ENCODE measurements around the gene AJUBA. TPM values are rescaled to one million over a fixed set of nuclear protein-coding genes. Genes with fewer than 3 reads are reported as not detected.
"Not testable (repeated sequence)": the region's sequence is repeated elsewhere in the genome, so short reads cannot be mapped to it uniquely, and the experiment has no call there.

AJUBA gene
- polyA plus RNA-seq, 2 donors: 16.5 to 19.7 TPM

GRCh38 chr14:23006544-23007419, 24.4 kb upstream of the AJUBA start:
- H3K4me1 ChIP-seq (ENCODE audit: control insufficient read depth in 2 of 2, insufficient read depth in 2 of 2, low read length in 1 of 2): no peaks in the 10 kb centered on the region
- H3K27me3 ChIP-seq (ENCODE audit: control insufficient read depth in 1 of 2, insufficient read depth in 2 of 2, low read length in 2 of 2): no peaks in the 10 kb centered on the region
- 1% methylated on average over 62 of the region's 62 CpGs for WGBS, 2 donors
- peak overlapping the region; percentile 66 to 84 for H3K4me3 ChIP-seq (ENCODE audit: low read depth in 1 of 2, low read length in 2 of 2)
- H3K36me3 ChIP-seq (ENCODE audit: control insufficient read depth in 2 of 2, insufficient read depth in 2 of 2, low read length in 1 of 2): no peaks in the 10 kb centered on the region
- H3K9me3 ChIP-seq (ENCODE audit: control insufficient read depth in 2 of 2, insufficient read depth in 1 of 2, low read depth in 1 of 2, low read length in 1 of 2): no peaks in the 10 kb centered on the region
- peak overlapping the region; percentile 93 to 99 for H3K27ac ChIP-seq (ENCODE audit: low read depth in 2 of 2, low read length in 1 of 2)

GRCh38 chr14:23006188-23006534, 23.8 kb upstream of the AJUBA start:
- Histone ChIP-seq H3K4me3 (ENCODE audit: low read depth in 1 of 2, low read length in 2 of 2) (peak overlapping the region in 1 of 2 donors; percentile 84), H3K27me3 (ENCODE audit: control insufficient read depth in 1 of 2, insufficient read depth in 2 of 2, low read length in 2 of 2) (no peaks in the 10 kb centered on the region), H3K36me3 (ENCODE audit: control insufficient read depth in 2 of 2, insufficient read depth in 2 of 2, low read length in 1 of 2) (no peaks in the 10 kb centered on the region), H3K27ac (ENCODE audit: low read depth in 2 of 2, low read length in 1 of 2) (peak overlapping the region; percentile 93 to 99), H3K9me3 (ENCODE audit: control insufficient read depth in 2 of 2, insufficient read depth in 1 of 2, low read depth in 1 of 2, low read length in 1 of 2) (no peaks in the 10 kb centered on the region), H3K4me1 (ENCODE audit: control insufficient read depth in 2 of 2, insufficient read depth in 2 of 2, low read length in 1 of 2) (no peaks in the 10 kb centered on the region)
- 40 to 51% methylated on average over 5 of the region's 5 CpGs for WGBS, 2 donors

DNA sequence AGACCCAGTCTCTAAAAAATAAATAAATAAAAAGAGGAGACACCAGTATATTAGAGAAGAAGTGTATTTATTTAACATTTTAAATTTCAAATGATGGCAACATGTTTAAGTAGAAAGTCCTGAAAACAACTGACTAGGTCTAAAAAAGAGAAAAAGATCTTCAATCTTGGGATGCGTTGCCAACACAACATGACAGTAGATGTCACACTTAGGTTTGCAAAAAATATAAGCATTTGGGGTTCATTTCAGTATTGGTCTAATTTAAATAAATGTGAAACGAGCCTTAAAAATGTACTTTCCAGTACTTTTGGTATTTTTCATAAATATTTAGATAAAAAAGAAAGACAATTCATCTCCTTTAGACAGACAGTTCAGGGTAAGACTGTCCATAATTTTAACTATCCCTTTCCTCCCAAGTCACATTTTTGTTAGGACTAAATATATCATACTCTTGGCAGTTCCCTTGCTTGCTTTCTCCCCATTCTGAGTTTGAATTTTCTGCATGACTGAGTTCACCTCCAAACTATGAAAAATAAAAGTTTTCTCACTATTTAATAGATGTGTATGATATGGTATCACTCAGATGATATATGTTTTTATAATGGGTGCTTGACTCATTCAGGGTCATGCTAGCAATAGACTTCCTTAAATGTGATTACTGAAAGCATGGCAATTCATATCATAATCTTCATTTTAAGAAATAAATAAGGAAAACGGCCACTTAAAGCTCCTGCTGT, 23.3 kb upstream of the AJUBA start:
- Histone ChIP-seq H3K4me1 (ENCODE audit: control insufficient read depth in 2 of 2, insufficient read depth in 2 of 2, low read length in 1 of 2) (no peaks in the 10 kb centered on the region), H3K27me3 (ENCODE audit: control insufficient read depth in 1 of 2, insufficient read depth in 2 of 2, low read length in 2 of 2) (no peaks in the 10 kb centered on the region), H3K9me3 (ENCODE audit: control insufficient read depth in 2 of 2, insufficient read depth in 1 of 2, low read depth in 1 of 2, low read length in 1 of 2) (no peaks in the 10 kb centered on the region), H3K36me3 (ENCODE audit: control insufficient read depth in 2 of 2, insufficient read depth in 2 of 2, low read length in 1 of 2) (no peaks in the 10 kb centered on the region), H3K4me3 (ENCODE audit: low read depth in 1 of 2, low read length in 2 of 2) (peak overlapping the region in 1 of 2 donors; percentile 84), H3K27ac (ENCODE audit: low read depth in 2 of 2, low read length in 1 of 2) (no peak overlapping the region)
- WGBS, 2 donors: 71 to 72% methylated on average over 3 of the region's 3 CpGs

DNA sequence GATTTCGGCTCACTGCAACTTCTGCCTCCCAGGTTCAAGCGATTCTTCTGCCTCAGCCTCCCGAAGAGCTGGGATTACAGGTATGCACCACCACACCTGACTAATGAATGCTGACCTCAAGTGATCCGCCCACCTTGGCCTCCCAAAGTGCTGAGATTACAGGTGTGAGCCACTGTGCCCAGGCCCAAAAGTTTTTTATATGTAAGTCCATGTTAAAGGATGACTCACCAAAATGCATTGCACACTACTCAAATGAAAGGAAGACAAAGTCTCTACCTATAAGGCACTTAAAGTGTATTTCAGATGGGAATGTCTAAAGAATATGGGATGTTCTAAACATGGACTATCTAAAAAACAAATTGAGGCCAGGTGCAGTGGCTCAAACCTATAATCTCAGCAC, 21.9 kb upstream of the AJUBA start:
- not testable (repeated sequence) for H3K4me3 ChIP-seq (ENCODE audit: low read depth in 1 of 2, low read length in 2 of 2); H3K27me3 ChIP-seq (ENCODE audit: control insufficient read depth in 1 of 2, insufficient read depth in 2 of 2, low read length in 2 of 2); H3K27ac ChIP-seq (ENCODE audit: low read depth in 2 of 2, low read length in 1 of 2); H3K9me3 ChIP-seq (ENCODE audit: control insufficient read depth in 2 of 2, insufficient read depth in 1 of 2, low read depth in 1 of 2, low read length in 1 of 2); H3K4me1 ChIP-seq (ENCODE audit: control insufficient read depth in 2 of 2, insufficient read depth in 2 of 2, low read length in 1 of 2); H3K36me3 ChIP-seq (ENCODE audit: control insufficient read depth in 2 of 2, insufficient read depth in 2 of 2, low read length in 1 of 2)
- WGBS, 2 donors: 95 to 98% methylated on average over 4 of the region's 4 CpGs

DNA sequence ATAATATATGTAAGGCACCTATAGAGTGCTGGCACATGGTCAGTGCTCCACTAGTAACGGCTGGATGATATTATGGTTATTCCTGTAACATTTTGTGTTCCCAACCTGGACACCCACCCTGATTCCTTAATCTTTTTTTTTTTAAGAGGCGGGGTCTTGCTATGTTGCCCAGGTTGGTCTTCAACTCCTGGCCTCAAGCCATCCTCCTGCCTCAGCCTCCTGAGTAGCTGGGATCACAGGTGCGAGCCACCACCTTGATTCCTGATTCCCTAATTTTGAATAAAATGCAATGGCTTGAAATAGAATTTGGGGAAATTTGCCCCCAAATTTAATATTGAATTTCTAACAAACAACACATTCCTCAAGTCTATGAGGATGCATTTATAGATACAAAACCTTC, 20.2 kb upstream of the AJUBA start:
- Histone ChIP-seq H3K36me3 (ENCODE audit: control insufficient read depth in 2 of 2, insufficient read depth in 2 of 2, low read length in 1 of 2) (no peaks in the 10 kb centered on the region), H3K4me3 (ENCODE audit: low read depth in 1 of 2, low read length in 2 of 2) (no peak overlapping the region), H3K27ac (ENCODE audit: low read depth in 2 of 2, low read length in 1 of 2) (no peak overlapping the region), H3K27me3 (ENCODE audit: control insufficient read depth in 1 of 2, insufficient read depth in 2 of 2, low read length in 2 of 2) (no peaks in the 10 kb centered on the region), H3K4me1 (ENCODE audit: control insufficient read depth in 2 of 2, insufficient read depth in 2 of 2, low read length in 1 of 2) (no peaks in the 10 kb centered on the region), H3K9me3 (ENCODE audit: control insufficient read depth in 2 of 2, insufficient read depth in 1 of 2, low read depth in 1 of 2, low read length in 1 of 2) (no peaks in the 10 kb centered on the region)
- 96 to 97% methylated on average over 3 of the region's 3 CpGs for WGBS, 2 donors

DNA sequence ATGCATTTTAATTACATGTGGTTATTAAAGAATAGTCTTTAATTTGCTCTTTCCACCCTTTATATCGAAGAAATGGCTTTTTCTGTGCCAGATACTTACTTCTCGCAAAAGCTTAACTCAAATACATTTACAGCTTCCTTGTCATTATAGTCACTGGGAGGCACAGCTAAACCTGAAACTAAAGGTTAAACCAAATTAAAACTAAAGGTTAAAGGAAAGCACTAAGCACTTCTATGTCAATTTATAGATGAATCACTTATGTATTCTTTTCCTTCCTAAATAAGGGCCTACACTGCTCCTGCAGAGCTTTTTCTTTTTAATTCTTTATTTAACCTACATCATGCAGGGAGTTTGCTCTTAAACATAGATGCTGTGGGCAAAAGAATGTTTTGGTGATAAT, 18.5 kb upstream of the AJUBA start:
- Histone ChIP-seq H3K27ac (ENCODE audit: low read depth in 2 of 2, low read length in 1 of 2) (no peak overlapping the region), H3K4me1 (ENCODE audit: control insufficient read depth in 2 of 2, insufficient read depth in 2 of 2, low read length in 1 of 2) (no peaks in the 10 kb centered on the region), H3K4me3 (ENCODE audit: low read depth in 1 of 2, low read length in 2 of 2) (no peak overlapping the region), H3K9me3 (ENCODE audit: control insufficient read depth in 2 of 2, insufficient read depth in 1 of 2, low read depth in 1 of 2, low read length in 1 of 2) (no peaks in the 10 kb centered on the region), H3K36me3 (ENCODE audit: control insufficient read depth in 2 of 2, insufficient read depth in 2 of 2, low read length in 1 of 2) (no peaks in the 10 kb centered on the region), H3K27me3 (ENCODE audit: control insufficient read depth in 1 of 2, insufficient read depth in 2 of 2, low read length in 2 of 2) (no peaks in the 10 kb centered on the region)
- WGBS, 2 donors: 97% methylated on average over 2 of the region's 2 CpGs

- Histone ChIP-seq H3K27me3 (ENCODE audit: control insufficient read depth in 1 of 2, insufficient read depth in 2 of 2, low read length in 2 of 2) (no peaks in the 10 kb centered on the region), H3K36me3 (ENCODE audit: control insufficient read depth in 2 of 2, insufficient read depth in 2 of 2, low read length in 1 of 2) (no peaks in the 10 kb centered on the region), H3K4me1 (ENCODE audit: control insufficient read depth in 2 of 2, insufficient read depth in 2 of 2, low read length in 1 of 2) (no peaks in the 10 kb centered on the region), H3K9me3 (ENCODE audit: control insufficient read depth in 2 of 2, insufficient read depth in 1 of 2, low read depth in 1 of 2, low read length in 1 of 2) (no peaks in the 10 kb centered on the region), H3K27ac (ENCODE audit: low read depth in 2 of 2, low read length in 1 of 2) (no peak overlapping the region), H3K4me3 (ENCODE audit: low read depth in 1 of 2, low read length in 2 of 2) (no peak overlapping the region)
- WGBS, 2 donors: 85 to 90% methylated on average over 15 to 16 of the region's 16 CpGs
Observed at GRCh38 chr14:22998329-22999012, 16.1 kb upstream of the AJUBA start.

DNA sequence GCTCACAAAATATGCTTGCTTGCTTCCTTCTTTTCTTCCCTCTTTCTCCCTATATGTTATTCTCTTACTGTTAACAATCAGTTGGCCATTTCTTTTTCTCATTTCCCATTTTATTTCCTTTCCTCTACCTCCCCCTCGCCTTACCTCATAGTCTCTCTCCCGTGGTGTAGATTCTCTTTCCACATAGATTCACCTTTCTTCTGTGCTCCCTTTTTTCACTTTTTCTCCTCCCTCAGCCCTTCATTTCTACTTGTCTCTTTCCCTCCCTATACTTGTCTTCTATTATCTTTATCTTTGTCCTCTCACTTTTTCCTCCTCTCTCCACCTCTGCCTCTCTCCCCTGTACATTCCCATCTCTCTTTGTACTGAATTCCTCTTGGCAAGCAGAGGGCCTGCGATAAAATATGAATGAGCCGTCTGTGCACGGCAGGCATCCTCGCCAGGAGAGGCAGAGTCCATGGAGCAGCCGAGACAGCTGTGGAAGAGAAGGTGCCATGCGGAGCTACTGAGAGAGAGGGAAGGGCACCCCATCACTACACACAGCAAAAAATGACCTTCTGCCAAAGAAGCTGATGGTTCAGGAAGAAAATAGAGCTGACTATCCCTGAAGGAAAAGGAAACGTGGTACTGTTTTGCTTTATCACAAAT, 15.4 kb upstream of the AJUBA start:
- H3K4me3 ChIP-seq (ENCODE audit: low read depth in 1 of 2, low read length in 2 of 2): no peak overlapping the region
- no peaks in the 10 kb centered on the region for H3K4me1 ChIP-seq (ENCODE audit: control insufficient read depth in 2 of 2, insufficient read depth in 2 of 2, low read length in 1 of 2)
- no peak overlapping the region for H3K27ac ChIP-seq (ENCODE audit: low read depth in 2 of 2, low read length in 1 of 2)
- H3K9me3 ChIP-seq (ENCODE audit: control insufficient read depth in 2 of 2, insufficient read depth in 1 of 2, low read depth in 1 of 2, low read length in 1 of 2): no peaks in the 10 kb centered on the region
- no peaks in the 10 kb centered on the region for H3K36me3 ChIP-seq (ENCODE audit: control insufficient read depth in 2 of 2, insufficient read depth in 2 of 2, low read length in 1 of 2)
- no peaks in the 10 kb centered on the region for H3K27me3 ChIP-seq (ENCODE audit: control insufficient read depth in 1 of 2, insufficient read depth in 2 of 2, low read length in 2 of 2)
- 85 to 87% methylated on average over 9 of the region's 9 CpGs for WGBS, 2 donors
